ENCODE measurements around the gene C1orf50. TPM values are rescaled to one million over a fixed set of nuclear protein-coding genes. Genes with fewer than 3 reads are reported as not detected.

Gene C1orf50
- total and polyA plus RNA-seq, 2 of the 4 experiments (the other 2 are of a cell fraction): 2.0 to 6.0 TPM

DNA sequence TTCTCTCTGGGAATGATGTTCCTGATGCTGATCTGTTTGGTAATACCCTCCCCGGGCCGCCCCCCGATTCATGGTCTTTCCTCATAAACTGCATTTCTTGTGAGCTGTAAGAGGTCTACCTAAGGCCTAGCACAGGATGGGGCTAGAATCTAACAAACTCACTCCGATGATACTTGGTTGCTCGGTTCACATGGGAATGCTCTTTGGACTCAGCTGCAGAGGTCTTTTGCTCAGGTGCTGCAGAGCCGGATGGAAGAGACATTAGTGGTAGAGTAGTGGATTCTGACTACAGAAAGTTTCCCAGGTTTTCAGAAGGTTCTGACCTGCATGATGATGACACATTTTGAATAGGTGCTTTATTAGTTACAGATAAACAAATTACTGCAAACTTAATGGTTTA lies 9.5 kb downstream of the C1orf50 start:
- Histone ChIP-seq H3K4me1 (ENCODE audit: control insufficient read depth, insufficient read depth, low read length) (no peaks in the 10 kb centered on the region), H3K18ac (ENCODE audit: low read depth, low read length) (no peak overlapping the region), H3K4me3 (ENCODE audit: insufficient read depth, low read depth, low read length) (no peak overlapping the region), H3K79me1 (ENCODE audit: low read depth in 1 of 2, low read length in 2 of 2) (peaks cover 19 to 35% of the 10 kb centered on the region in 2 experiments), H3K4me2 (ENCODE audit: low read depth, low read length) (no peak overlapping the region), H2AFZ (replicated peaks; ENCODE audit: low read length, poor library complexity) (no peak overlapping the region), H4K20me1 (ENCODE audit: insufficient read depth, low read length) (no peaks in the 10 kb centered on the region; the same call in 1 of the 2 replicates), H3K27me3 (ENCODE audit: control insufficient read depth, insufficient read depth, low read length) (no peaks in the 10 kb centered on the region), H3K23ac (ENCODE audit: low read depth, low read length) (no peak overlapping the region), H2BK5ac (ENCODE audit: low read depth, low read length, poor library complexity, severe bottlenecking) (no peak overlapping the region), H2BK15ac (ENCODE audit: low read depth, low read length) (no peak overlapping the region), H2BK120ac (ENCODE audit: low read depth, low read length) (no peak overlapping the region), H3K36me3 (ENCODE audit: control insufficient read depth, insufficient read depth, low read length) (peaks cover 22% of the 10 kb centered on the region), H3K9me3 (ENCODE audit: control insufficient read depth, insufficient read depth, low read length) (no peaks in the 10 kb centered on the region), H2AK9ac (replicated peaks; ENCODE audit: low read depth, low read length, poor library complexity) (no peak overlapping the region), H4K5ac (ENCODE audit: low read depth, low read length) (no peak overlapping the region), H4K8ac (ENCODE audit: low read depth in 2 of 2, low read length in 2 of 2) (no peak overlapping the region), H3K4ac (ENCODE audit: low read depth, low read length) (no peak overlapping the region), H4K91ac (ENCODE audit: insufficient read depth, low read depth, low read length) (no peak overlapping the region), H3K27ac (ENCODE audit: insufficient read depth, low read length) (no peak overlapping the region), H2BK20ac (ENCODE audit: low read depth, low read length) (no peak overlapping the region), H3K9ac (ENCODE audit: low read depth, low read length) (no peak overlapping the region), H3K56ac (ENCODE audit: extremely low read depth, insufficient read depth, low read length) (no peak overlapping the region), H3K9me1 (ENCODE audit: insufficient read depth, low read length) (peaks cover 7% of the 10 kb centered on the region; the same call in 1 of the 2 replicates), H3K14ac (replicated peaks; ENCODE audit: low read depth, low read length) (no peak overlapping the region), H2AK5ac (ENCODE audit: low read depth, low read length) (no peak overlapping the region)
- intact Hi-C loops (cut with micrococcal nuclease) (no loop called here), in situ Hi-C loops (cut with MboI; ENCODE audit: low sequenced_read_pairs) (loop anchor here (5.0 kb wide), 1 partner anchor 296 kb away; no protein-coding TSS in a partner anchor), dilution Hi-C loops (cut with HindIII; ENCODE audit: low sequenced_read_pairs, unreplicated experiment) (no loop called here)
- WGBS, 2 experiments (ENCODE audit: extremely low coverage in 2 of 2, insufficient read length in 1 of 2): 100% methylated on average over 2 of the region's 6 CpGs; no CpG with 5 or more reads in 1 of the 2 experiments
- ATAC-seq (ENCODE audit: low read depth): no peak
- BruUV-seq (replicated peaks): no TSS peak
- TF ChIP-seq FOS (IDR thresholded peaks at IDR 0.05; ENCODE audit: low read depth, low read length) (no peak), CTCF (conservative IDR thresholded peaks at IDR 0.05; ENCODE audit: low read depth, low read length) (no peak), RAD21 (IDR thresholded peaks at IDR 0.05; ENCODE audit: low read length) (no peak), USF2 (IDR thresholded peaks at IDR 0.05; ENCODE audit: low read depth, low read length) (no peak), CHD1 (IDR thresholded peaks at IDR 0.05; ENCODE audit: low read depth, low read length) (no peak), CEBPB (IDR thresholded peaks at IDR 0.05; ENCODE audit: low read depth, low read length) (no peak), RFX5 (IDR thresholded peaks at IDR 0.05; ENCODE audit: low read depth, low read length) (no peak), BHLHE40 (IDR thresholded peaks at IDR 0.05; ENCODE audit: low read depth, low read length) (no peak), POLR2A (IDR thresholded peaks at IDR 0.05; ENCODE audit: low read depth, low read length) (no peak), MXI1 (IDR thresholded peaks at IDR 0.05; ENCODE audit: borderline replicate concordance, low read depth, low read length) (no peak), MAZ (IDR thresholded peaks at IDR 0.05; ENCODE audit: borderline replicate concordance, low read depth, low read length) (no peak), SMC3 (IDR thresholded peaks at IDR 0.05; ENCODE audit: low read depth, low read length) (no peak), RCOR1 (IDR thresholded peaks at IDR 0.05; ENCODE audit: insufficient replicate concordance, low read length) (no peak), NFE2L2 (IDR thresholded peaks at IDR 0.05; ENCODE audit: low read depth, low read length) (no peak), MAFK (IDR thresholded peaks at IDR 0.05; ENCODE audit: low read depth, low read length) (no peak)
- TF ChIP-seq, protein P1, sequence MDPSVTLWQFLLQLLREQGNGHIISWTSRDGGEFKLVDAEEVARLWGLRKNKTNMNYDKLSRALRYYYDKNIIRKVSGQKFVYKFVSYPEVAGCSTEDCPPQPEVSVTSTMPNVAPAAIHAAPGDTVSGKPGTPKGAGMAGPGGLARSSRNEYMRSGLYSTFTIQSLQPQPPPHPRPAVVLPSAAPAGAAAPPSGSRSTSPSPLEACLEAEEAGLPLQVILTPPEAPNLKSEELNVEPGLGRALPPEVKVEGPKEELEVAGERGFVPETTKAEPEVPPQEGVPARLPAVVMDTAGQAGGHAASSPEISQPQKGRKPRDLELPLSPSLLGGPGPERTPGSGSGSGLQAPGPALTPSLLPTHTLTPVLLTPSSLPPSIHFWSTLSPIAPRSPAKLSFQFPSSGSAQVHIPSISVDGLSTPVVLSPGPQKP (IDR thresholded peaks at IDR 0.05; ENCODE audit: borderline replicate concordance, low read depth, low read length): no peak
- CTCF ChIA-PET: interaction anchor here (3.2 kb wide), 1 partner anchor 297 kb away, joined by 13 read pairs; no protein-coding TSS in a partner anchor
- POLR2A ChIA-PET (ENCODE audit: unreplicated experiment): no interaction called here
- DNase-seq: no peak
